ENCODE results near the gene SNX32.

DNA sequence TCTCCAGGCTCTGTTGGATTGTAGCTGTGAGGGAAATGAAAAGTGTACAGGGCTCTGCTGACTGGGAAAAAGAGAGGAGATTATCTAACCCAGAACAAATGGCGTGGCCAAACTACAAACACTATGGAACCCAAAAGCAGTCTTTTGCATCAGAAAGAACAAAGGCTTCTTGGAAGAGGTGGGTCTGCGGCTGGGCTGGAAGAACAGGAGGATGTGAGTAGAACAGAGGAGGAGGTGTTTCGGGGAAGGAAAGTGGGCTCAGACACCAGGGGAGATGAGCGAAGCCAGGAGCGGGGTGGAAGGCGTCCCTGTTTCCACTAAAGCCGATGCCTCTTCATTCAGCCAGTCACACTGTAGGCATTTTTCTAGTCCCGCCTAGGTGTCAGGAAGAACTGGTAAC is 34.9 kb upstream of the SNX32 start:
- TF ChIP-seq, protein P1, sequence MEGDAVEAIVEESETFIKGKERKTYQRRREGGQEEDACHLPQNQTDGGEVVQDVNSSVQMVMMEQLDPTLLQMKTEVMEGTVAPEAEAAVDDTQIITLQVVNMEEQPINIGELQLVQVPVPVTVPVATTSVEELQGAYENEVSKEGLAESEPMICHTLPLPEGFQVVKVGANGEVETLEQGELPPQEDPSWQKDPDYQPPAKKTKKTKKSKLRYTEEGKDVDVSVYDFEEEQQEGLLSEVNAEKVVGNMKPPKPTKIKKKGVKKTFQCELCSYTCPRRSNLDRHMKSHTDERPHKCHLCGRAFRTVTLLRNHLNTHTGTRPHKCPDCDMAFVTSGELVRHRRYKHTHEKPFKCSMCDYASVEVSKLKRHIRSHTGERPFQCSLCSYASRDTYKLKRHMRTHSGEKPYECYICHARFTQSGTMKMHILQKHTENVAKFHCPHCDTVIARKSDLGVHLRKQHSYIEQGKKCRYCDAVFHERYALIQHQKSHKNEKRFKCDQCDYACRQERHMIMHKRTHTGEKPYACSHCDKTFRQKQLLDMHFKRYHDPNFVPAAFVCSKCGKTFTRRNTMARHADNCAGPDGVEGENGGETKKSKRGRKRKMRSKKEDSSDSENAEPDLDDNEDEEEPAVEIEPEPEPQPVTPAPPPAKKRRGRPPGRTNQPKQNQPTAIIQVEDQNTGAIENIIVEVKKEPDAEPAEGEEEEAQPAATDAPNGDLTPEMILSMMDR (optimal IDR thresholded peaks at IDR 0.05 in 1 of 3, IDR thresholded peaks at IDR 0.05 in 1 of 3, conservative IDR thresholded peaks at IDR 0.05 in 1 of 3; ENCODE audit: extremely low read depth in 1 of 3, insufficient read depth in 2 of 3, low read length in 3 of 3): no peak
- no peak for TF ChIP-seq EZH2 (IDR thresholded peaks at IDR 0.05; ENCODE audit: low read length)

Measured in keratinocyte (primary cell).